GM12874 (cell line): ENCODE results near the gene UTP18.

Experiments
- TF ChIP-seq, protein P1 (sequence below): IDR thresholded peaks from 2 replicates; pipeline ENCODE4 v1.5.1; 2011; ENCODE audit warnings: low read depth, mild to moderate bottlenecking, control low read depth, low read length, moderate library complexity; ENCODE audit not compliant: insufficient read depth

UTP18 gene

DNA sequence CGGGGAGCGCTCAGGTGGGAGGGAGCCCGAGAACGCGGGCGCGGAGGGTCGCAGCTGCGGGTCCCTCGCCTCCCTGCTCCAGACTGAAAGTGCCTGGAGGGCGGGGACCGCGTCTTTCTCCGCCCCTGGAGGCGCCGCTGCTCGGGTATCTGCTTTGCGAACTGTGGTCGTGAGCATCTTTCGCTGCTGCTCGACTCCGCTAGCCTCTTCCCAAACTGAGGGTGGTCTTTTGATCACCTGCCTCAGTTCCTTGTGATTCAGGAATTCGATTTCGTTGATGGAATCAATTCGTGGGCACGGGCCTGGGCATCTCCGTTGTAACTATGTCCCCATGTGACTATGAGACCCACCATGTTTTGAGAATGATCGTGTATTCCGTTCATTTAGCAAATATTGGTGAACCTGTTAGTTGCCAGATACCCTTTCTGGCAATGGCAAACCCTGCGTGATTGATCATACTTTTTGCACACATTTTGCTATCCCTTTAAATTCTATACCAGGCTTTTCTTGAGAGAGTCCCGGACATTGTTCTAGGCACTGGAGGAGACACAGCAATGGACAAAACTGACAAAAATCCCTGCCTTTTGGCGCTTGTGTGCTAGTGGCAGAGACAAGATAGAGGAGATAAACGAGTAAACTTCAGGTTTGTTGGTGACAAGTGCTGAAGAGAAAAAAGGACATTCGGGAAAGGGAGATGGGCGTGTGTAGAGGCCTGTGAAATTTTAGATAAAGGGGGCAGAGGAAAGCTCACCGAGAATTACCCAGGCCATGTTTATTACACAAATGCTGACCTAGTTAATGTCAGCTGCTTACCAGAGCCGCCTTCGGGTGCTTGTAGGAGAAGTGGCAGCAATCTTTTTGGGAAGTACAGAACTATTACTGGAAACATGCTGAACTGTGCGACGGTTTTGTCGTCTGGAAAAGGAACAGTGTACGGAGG lies 948 bp downstream of the UTP18 start:
- TF ChIP-seq, protein P1, sequence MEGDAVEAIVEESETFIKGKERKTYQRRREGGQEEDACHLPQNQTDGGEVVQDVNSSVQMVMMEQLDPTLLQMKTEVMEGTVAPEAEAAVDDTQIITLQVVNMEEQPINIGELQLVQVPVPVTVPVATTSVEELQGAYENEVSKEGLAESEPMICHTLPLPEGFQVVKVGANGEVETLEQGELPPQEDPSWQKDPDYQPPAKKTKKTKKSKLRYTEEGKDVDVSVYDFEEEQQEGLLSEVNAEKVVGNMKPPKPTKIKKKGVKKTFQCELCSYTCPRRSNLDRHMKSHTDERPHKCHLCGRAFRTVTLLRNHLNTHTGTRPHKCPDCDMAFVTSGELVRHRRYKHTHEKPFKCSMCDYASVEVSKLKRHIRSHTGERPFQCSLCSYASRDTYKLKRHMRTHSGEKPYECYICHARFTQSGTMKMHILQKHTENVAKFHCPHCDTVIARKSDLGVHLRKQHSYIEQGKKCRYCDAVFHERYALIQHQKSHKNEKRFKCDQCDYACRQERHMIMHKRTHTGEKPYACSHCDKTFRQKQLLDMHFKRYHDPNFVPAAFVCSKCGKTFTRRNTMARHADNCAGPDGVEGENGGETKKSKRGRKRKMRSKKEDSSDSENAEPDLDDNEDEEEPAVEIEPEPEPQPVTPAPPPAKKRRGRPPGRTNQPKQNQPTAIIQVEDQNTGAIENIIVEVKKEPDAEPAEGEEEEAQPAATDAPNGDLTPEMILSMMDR, result no peak

DNA sequence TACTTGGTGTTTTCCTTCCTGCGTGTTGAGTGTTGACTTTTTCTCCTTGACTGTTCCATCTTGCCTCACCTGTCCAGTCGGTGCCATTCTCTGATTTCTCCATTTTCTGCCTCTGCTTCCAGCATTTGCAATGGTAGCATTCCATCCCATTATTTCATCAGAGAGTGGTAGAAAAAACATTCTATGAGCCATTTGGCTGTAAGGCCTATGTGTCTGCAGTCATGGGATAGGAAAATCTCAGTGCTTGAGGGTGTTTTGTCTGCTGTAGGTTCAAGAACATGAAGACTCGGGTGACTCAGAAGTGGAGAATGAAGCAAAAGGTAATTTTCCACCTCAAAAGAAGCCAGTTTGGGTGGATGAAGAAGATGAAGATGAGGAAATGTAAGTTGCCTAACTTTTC lies 2.7 kb downstream of the UTP18 start:
- TF ChIP-seq, protein P1, result no peak

DNA sequence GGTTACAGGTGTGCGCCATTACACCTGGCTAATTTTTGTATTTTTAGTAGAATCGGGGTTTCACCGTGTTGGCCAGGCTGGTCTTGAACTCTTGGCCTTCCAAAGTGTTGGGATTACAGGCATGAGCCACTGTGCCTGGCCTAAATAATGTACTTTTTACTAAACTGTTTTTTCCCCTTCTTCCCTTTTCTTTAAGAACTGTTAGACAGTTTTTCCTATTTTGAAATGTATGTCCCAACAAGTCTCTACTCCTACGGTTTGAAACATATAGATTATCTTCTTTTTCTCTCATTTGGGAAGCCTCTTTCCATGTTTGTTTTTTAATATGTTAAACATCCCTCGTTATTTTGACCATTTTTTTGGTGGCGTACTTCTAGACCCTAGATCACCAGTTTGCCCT lies 9.6 kb downstream of the UTP18 start:
- TF ChIP-seq, protein P1, result no peak

DNA sequence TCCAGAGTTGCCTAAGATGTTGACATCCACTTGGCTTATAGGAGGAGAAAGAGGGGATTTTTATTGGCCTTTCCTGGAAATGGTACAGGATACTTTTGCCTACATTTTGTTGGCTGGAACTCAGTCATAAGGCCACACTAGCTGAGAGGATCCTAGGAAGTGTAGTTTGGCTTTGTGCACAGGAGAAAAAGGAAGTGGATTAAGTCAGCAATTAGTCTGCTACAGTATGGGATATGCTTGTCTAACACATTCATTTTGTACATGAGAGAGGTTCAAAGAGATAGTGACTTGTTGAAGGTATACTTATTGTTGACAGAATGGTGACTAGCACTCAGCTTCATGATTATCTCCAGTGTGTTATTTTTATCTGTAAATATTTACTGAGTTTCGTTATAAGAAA lies 10.3 kb downstream of the UTP18 start:
- TF ChIP-seq, protein P1, result no peak

DNA sequence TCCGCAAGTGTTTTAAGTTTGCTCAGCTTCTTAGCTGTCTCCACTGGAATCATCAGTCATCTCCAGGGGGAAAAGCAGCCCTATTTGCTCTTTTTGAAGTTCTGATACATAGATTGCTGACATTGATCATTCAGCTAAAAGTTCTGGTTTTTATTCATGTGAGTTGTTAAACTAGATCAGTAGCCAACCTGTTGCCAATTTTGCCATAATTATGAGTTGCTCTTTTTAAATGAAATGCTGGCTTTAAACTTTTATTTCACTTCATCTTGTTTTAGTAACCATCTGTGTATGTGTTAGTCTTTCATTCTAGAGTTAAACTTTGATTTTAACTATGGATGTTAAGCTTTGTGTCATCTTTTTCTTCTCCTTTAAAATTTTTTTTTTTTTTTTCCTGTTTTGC lies 12.5 kb downstream of the UTP18 start:
- TF ChIP-seq, protein P1, result no peak

DNA sequence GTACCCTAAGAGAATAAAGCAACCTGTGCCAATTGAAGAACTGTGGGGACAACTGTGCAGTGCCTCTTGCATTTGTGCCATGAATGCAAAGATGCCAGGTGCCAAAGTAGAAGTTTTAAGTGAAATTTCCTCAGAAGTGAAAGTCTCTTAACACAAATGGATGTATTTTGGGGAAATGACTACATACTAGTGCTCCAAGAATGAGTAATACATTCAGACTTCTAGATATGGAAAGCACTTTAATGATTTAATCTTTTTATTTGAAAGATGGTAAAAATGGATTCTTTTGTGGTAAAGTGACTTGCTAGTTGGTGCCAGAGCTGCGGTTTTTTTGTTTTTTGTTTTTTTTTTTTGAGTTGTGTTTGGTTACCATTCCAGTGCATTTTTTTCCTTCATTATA lies 15.0 kb downstream of the UTP18 start:
- TF ChIP-seq, protein P1, result no peak

DNA sequence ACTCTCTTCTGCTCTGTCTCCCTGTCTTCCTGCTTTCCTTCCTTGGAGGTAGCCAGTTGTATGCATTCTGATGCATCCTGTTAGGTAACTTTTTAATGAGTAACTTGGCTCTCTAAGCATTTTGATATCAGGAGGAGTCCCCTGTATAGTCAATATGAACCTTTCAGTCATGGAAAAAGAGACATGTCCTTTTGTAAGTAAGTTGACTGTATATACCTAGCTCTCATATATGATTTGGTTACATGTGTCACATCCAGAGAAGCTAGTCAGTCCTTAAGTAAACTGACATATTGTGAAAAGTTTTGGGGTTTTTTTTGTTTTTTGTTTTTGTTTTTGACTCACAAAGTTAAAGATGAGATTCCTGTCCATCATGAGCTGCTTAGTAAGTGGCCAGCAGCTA lies 18.8 kb downstream of the UTP18 start:
- TF ChIP-seq, protein P1, result no peak
